Neural progenitor cell (in vitro differentiated cells): ENCODE results near the gene DRG2.

ENCODE experiments used
- CTCF ChIP-seq: fragments of 200-600 bp; sonication (generic); IDR thresholded peaks from 2 replicates; pipeline ENCODE4 v1.5.1; 2017; ENCODE audit warnings: antibody characterized with exemption, mild to moderate bottlenecking
- EZH2 ChIP-seq: fragments of 200-600 bp; sonication (generic); IDR thresholded peaks from 2 replicates; pipeline ENCODE4 v1.6.1; 2017; ENCODE audit warnings: antibody characterized with exemption, mild to moderate bottlenecking, moderate library complexity
- EZH2phosphoT487 ChIP-seq: fragments of 200-600 bp; sonication (generic); IDR thresholded peaks from 2 replicates; pipeline ENCODE4 v1.6.1; 2017; ENCODE audit warnings: antibody characterized with exemption

- TF ChIP-seq CTCF (no peak), EZH2 (no peak), EZH2phosphoT487 (no peak)
Observed at GRCh38 chr17:18151290-18151689, 63.5 kb downstream of the DRG2 start.
